ENCODE measurements around the gene DEDD2.

DEDD2 gene

DNA sequence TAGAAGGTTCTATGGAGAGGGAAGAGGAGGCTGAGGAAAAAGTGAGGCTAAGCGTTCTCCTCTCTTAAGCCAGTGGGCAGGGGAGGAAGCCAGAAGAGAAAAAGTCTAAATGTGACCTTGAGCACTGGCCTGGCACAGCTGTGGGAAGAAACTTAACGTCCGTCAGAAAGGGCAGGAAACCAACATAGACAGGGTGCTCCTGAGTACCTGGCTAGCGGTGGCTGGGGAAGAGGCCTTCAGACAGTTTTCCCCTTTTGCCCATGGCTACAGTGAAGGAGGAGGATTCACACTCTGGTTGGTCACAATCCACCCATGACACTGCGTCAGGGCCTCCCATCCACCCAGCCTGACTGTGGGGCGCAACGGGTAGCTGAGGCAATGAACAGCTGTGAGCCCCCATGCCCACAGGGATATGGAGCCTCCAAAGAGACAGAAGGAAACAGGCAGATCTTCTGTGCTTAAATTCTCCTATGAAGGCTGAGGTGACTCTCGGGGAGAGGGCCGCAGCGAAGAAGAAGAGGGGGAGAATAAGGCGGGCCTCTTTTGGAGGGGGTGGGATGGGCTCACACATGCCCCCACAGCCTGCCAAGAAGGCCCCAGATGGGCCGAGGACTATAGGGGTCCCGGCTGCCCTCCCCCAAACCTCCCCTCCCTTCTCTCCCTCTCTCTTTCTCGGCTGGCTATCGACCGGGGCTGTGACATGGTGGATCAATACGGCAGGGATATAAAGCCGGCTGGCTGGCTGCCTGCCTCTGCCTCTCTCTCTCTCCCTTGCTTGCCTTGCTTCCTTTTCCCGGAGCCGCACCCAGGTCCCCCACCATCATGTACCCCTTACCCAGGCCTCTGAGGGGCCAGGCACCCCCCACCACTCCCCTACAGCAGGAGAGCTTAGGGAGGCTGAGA is 65.4 kb downstream of the DEDD2 start:
- no peak for DNase-seq (ENCODE audit: low read depth in 2 of 3, low spot score in 1 of 3)

DNA sequence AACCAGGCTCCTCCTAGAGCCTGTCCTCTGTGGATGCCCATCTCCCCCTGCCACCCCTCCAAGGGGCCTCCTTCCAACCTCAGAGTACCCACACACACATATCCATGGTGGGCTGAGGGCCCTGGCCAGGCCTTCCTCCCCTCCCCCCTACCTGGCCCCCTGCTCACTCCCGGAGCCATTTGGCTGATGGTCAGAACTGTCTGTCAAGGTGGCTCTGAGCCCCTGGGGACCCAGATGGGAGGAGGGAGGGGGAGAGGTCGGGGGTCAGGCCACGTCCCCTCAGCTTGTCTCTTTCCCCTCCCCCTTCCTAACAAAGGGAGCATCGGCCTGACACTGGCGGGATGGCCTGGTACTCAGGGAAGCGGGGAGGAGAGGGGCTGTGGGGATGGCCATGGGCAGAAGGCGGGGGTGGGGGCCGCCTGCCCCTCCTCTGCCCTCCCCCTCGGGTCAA is 66.5 kb downstream of the DEDD2 start:
- DNase-seq (ENCODE audit: low read depth in 2 of 3, low spot score in 1 of 3) = no peak

DNA sequence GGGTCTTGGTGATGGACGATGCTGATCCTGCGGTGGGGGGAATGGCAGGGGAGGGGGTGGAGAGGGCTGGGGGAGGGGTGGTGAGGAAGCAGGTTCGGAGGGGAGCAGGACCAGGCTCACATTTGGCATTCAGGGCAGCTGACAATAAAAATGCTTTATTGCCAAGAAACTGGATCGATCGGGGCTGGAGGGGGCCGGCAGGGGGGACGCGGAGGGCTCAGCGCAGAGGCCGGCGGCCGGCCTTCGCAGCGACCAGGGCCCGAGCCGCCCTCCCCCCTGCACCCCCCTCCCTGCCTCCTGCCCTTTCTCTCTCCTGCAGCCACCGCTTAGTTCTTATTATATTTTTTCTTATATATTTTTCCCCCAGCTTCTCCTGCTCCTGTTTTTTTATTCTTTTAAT is 67.1 kb downstream of the DEDD2 start:
- DNase-seq (ENCODE audit: low read depth in 2 of 3, low spot score in 1 of 3) = no peak

DNA sequence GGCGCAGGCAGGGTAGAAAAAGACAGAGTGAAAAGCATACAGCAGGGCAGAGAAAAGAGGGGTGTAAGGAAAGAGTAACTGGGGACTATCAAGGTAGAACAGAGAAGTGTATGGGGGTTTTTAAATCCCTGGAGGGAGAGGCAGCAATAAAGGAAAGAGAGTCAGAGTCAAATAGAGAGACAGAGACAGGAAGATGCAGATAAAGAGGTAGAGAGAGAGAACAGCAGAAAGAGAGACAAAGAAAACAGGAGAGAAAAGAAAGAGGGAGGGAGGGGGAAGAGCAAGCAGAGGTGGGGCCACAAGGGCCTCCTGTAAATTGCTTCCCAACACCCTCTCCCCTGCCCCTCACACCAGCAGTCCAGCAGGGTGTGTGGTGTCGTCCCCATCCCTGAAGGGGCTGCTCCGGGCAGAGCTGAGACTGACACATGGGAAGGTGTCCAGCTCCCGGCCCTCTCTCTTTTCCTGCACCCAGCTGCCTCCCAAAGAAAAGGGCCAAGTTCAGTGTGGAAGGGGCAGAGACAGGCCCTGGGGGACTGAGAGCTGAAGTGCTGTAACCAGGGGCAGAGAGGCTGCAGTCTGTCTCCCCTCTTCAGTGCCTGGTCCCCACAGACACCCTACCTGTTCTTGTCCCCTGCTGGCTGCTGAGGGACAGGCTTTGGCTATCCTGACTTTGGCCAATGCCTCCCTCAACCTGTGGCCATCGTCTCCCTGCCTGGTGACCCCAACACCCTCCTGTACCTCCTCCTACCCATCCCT is 67.9 kb downstream of the DEDD2 start:
- no peak for DNase-seq (ENCODE audit: low read depth in 2 of 3, low spot score in 1 of 3)
